ENCODE measurements around the gene MPHOSPH10. TPM values are rescaled to one million over a fixed set of nuclear protein-coding genes. Genes with fewer than 3 reads are reported as not detected.
"Not testable (repeated sequence)": the region's sequence is repeated elsewhere in the genome, so short reads cannot be mapped to it uniquely, and the experiment has no call there.

The MPHOSPH10 gene
- polyA plus RNA-seq, 2 of the 4 experiments (the other 2 are of a cell fraction), result 39.2 to 51.7 TPM

- H3K27ac ChIP-seq; H3K4me3 ChIP-seq; H3K4me1 ChIP-seq; CTCF ChIA-PET; H3K4me2 ChIP-seq; ATAC-seq; FAIRE-seq; H3K9me3 ChIP-seq; DNase-seq (ENCODE audit: low read depth in 1 of 2, low spot score in 1 of 2): not testable (repeated sequence)
- WGBS (ENCODE audit: missing lambda C conversion rate), result 77% methylated on average over 10 of the region's 13 CpGs
- POLR2A ChIA-PET, result interaction anchor here (0.7 to 0.9 kb wide), 3 partner anchors 13 to 83 kb away, joined by 3 to 11 read pairs (median 7); no protein-coding TSS in a partner anchor
Measured at GRCh38 chr2:71083752-71084312, 46.6 kb upstream of the MPHOSPH10 start.

DNA sequence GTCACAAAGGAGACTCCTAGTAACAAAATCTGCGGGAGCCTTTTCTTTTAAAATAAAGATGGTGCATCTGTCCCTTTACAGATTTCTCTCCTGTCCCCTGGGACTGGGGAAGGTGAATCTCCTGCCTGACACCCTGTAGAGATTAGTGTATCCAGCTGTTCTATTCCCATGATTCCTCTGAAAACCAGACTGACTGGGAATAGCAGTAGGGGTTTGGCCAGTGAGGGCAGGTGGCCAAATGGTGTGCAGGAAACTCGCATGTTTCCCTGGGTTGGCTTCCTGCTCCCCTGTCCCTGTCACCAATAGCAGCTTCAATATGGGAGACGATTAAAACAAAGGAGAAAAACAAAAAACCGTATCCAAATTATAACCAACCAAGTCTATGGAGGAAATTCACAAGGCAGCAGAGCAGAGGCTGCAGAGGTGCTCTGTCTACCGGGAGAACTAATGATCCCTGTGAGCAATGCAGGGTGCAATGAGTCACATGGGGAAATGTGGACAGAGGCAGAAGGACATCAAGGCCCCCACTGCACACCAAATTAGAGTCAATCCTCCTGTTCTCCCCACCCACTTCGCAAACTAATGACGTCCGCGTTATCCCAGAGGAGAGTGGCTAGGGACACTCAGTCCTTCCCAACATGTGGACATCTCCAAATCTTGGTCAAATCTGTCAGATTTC is 45.0 kb upstream of the MPHOSPH10 start:
- 60% methylated on average over 9 of the region's 9 CpGs for WGBS (ENCODE audit: missing lambda C conversion rate)
- DNase-seq (ENCODE audit: low read depth in 1 of 2, low spot score in 1 of 2); H3K4me3 ChIP-seq; POLR2A ChIA-PET; H3K4me2 ChIP-seq; H3K9me3 ChIP-seq; CTCF ChIA-PET; H3K27ac ChIP-seq; FAIRE-seq; H3K4me1 ChIP-seq: not testable (repeated sequence)
- peak; percentile 53 to 59 for ATAC-seq

DNA sequence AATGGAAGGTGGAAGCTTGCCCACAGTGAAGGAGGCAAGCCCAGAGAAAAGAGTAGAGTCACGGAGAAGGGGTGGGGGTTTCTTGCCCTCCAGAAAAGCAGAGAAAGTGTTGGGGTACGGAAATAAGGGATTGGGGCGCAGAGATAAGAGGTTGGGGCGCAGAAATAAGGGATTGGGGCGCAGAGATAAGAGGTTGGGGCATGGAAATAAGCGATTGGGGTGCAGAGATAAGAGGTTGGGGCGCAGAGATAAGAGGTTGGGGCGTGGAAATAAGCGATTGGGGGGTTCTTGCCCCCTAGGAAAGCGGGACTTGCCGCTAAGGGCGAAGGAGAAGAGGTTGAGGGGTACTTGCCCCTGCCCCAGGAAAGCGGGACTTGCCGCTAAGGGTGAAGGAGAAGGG is 41.0 kb upstream of the MPHOSPH10 start:
- WGBS (ENCODE audit: missing lambda C conversion rate), result 23% methylated on average over 14 of the region's 14 CpGs
- FAIRE-seq; H3K4me2 ChIP-seq; POLR2A ChIA-PET; DNase-seq (ENCODE audit: low read depth in 1 of 2, low spot score in 1 of 2); ATAC-seq; H3K4me1 ChIP-seq; H3K4me3 ChIP-seq; H3K27ac ChIP-seq; CTCF ChIA-PET; H3K9me3 ChIP-seq: not testable (repeated sequence)

DNA sequence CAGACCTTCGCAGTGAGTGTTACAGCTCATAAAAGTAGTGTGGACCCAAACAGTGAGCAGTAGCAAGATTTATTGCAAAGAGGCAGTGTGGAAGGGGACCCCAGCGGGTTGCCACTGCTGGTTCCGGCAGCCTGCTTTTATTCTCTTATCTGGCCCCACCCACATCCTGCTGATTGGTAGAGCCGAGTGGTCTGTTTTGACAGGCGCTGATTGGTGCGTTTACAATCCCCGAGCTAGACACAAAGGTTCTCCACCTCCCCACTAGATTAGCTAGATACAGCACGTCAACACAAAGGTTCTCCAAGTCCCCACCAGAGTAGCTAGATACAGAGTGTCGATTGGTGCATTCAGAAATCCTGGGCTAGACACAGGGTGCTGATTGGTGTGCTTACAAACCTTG is 38.6 kb upstream of the MPHOSPH10 start:
- H3K4me1 ChIP-seq; ATAC-seq; H3K9me3 ChIP-seq; FAIRE-seq; H3K4me3 ChIP-seq; H3K27ac ChIP-seq; H3K4me2 ChIP-seq; DNase-seq (ENCODE audit: low read depth in 1 of 2, low spot score in 1 of 2): not testable (repeated sequence)
- WGBS (ENCODE audit: missing lambda C conversion rate), result 77% methylated on average over 9 of the region's 9 CpGs
- CTCF ChIA-PET, result interaction anchor here (1.0 to 2.4 kb wide), 5 partner anchors 9 to 207 kb away, joined by 3 to 19 read pairs (median 3); no protein-coding TSS in a partner anchor
- POLR2A ChIA-PET, result interaction anchor here (0.7 kb wide), 1 partner anchor 23 kb away, joined by 3 read pairs; the partner anchor contains the start of gene NAGK

DNA sequence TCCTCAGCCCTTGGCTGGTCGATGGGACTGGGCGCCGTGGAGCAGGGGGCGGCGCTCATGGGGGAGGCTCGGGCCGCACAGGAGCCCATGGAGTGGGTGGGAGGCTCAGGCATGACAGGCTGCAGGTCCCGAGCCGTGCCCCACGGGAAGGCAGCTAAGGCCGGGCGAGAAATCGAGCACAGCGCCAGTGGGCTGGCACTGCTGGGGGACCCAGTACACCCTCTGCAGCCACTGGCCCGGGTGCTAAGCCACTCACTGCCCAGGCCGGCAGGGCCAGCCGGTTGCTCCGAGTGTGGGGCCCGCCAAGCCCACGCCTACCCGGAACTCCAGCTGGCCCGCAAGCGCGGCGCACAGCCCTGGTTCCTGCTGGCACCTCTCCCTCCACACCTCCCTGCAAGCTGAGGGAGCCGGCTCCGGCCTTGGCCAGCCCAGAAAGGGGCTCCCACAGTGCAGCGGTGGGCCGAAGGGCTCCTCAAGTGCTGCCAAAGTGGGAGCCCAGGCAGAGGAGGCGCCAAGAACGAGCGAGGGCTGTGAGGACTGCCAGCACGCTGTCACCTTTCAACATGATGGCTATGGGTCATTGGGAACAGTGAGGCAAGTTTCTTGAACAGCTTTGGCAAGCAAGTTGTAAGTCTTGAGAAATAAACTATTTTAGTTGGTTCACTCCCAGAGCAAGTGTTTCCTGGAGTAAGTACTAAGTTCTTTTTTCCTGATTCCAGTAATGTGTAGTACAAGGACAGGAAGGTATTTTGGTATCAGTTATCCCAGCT is 37.8 kb upstream of the MPHOSPH10 start:
- POLR2A ChIA-PET, ATAC-seq: not testable (repeated sequence)
- WGBS (ENCODE audit: missing lambda C conversion rate), result 78% methylated on average over 15 of the region's 33 CpGs

GRCh38 chr2:71100195-71100964 is 30.1 kb upstream of the MPHOSPH10 start:
- H3K4me3 ChIP-seq, result no peak overlapping the region
- H3K4me2 ChIP-seq, result peak overlapping the region; percentile 29; the same call in 2 of the 3 replicates
- ChIA-PET CTCF (interaction anchor here (0.6 to 3.3 kb wide), 26 partner anchors 8 to 199 kb away, joined by 3 to 19 read pairs (median 5); partner anchors contain the start of gene NAGK), POLR2A (interaction anchor here (3.8 kb wide), 1 partner anchor 32 kb away, joined by 27 read pairs; the partner anchor contains the start of gene NAGK)
- no peaks in the 10 kb centered on the region for H3K4me1 ChIP-seq
- FAIRE-seq (no peak), ATAC-seq (peak; percentile 92 to 97), DNase-seq (ENCODE audit: low read depth in 1 of 2, low spot score in 1 of 2) (peak; percentile 74 to 83)
- 1% methylated on average over 3 of the region's 3 CpGs for WGBS (ENCODE audit: missing lambda C conversion rate)
- peak; percentile 61 for TF ChIP-seq SMC3 (IDR thresholded peaks at IDR 0.05)
- peak; percentile 56 to 71; a peak in 4 of 5 replicates for TF ChIP-seq RAD21 (conservative IDR thresholded peaks at IDR 0.05 in 1 of 2, IDR thresholded peaks at IDR 0.05 in 1 of 2)
- TF ChIP-seq REST (IDR thresholded peaks at IDR 0.05), result no peak
- peak; percentile 47 for TF ChIP-seq MAFK (IDR thresholded peaks at IDR 0.05; ENCODE audit: partially characterized antibody)
- TF ChIP-seq RCOR1 (IDR thresholded peaks at IDR 0.05; ENCODE audit: low read depth, low read length), result no peak
- no peak for TF ChIP-seq EHF (CRISPR knock-in tag; IDR thresholded peaks at IDR 0.05)
- TF ChIP-seq, protein P1, sequence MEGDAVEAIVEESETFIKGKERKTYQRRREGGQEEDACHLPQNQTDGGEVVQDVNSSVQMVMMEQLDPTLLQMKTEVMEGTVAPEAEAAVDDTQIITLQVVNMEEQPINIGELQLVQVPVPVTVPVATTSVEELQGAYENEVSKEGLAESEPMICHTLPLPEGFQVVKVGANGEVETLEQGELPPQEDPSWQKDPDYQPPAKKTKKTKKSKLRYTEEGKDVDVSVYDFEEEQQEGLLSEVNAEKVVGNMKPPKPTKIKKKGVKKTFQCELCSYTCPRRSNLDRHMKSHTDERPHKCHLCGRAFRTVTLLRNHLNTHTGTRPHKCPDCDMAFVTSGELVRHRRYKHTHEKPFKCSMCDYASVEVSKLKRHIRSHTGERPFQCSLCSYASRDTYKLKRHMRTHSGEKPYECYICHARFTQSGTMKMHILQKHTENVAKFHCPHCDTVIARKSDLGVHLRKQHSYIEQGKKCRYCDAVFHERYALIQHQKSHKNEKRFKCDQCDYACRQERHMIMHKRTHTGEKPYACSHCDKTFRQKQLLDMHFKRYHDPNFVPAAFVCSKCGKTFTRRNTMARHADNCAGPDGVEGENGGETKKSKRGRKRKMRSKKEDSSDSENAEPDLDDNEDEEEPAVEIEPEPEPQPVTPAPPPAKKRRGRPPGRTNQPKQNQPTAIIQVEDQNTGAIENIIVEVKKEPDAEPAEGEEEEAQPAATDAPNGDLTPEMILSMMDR (IDR thresholded peaks at IDR 0.05), result peak; percentile 78
- no peak for TF ChIP-seq HOXB13 (CRISPR knock-in tag; IDR thresholded peaks at IDR 0.05; ENCODE audit: low read depth)
- peaks cover 6% of the 10 kb centered on the region; the same call in 2 of the 3 replicates for H3K9me3 ChIP-seq
- H3K27ac ChIP-seq, result no peak overlapping the region

More for the DNA sequence above, 37.8 kb upstream of the MPHOSPH10 start:
- H3K4me1 ChIP-seq; H3K9me3 ChIP-seq; H3K27ac ChIP-seq; DNase-seq (ENCODE audit: low read depth in 1 of 2, low spot score in 1 of 2); H3K4me3 ChIP-seq; FAIRE-seq; H3K4me2 ChIP-seq: not testable (repeated sequence)
- CTCF ChIA-PET, result interaction anchor here (2.4 kb wide), 1 partner anchor 8 kb away, joined by 19 read pairs; no protein-coding TSS in a partner anchor

Data from A549 (cell line).